ENCODE data around the gene DIDO1.

The DIDO1 gene

GRCh38 chr20:62894261-62894660, 32.0 kb downstream of the DIDO1 start:
- DNase-seq (ENCODE audit: low read depth), result no peak

- DNase-seq (ENCODE audit: low read depth), result no peak
Measured at GRCh38 chr20:62893700-62894099, 32.6 kb downstream of the DIDO1 start.

- no peak for DNase-seq (ENCODE audit: low read depth)
Measured at GRCh38 chr20:62892348-62893304, 33.7 kb downstream of the DIDO1 start.

DNA sequence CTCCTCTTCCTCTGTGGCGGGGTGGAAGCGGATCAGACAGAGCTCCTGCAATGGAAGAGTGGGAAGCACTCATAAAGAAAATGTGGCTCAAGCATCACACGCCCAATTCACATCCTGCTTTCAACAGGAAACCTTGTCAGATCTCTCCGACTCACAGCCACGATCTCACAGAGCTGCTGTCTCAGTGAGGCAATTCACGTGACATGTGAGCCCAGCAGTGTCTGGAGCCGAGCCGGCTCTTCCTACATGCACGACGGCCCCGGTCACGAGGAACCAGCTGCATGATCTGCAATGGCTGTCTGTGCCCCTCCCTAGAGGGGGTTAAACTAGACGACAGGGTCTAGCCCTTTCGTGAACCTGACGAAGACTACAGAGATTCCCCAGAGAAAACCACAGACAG, 35.2 kb downstream of the DIDO1 start:
- no peak for DNase-seq (ENCODE audit: low read depth)

DNA sequence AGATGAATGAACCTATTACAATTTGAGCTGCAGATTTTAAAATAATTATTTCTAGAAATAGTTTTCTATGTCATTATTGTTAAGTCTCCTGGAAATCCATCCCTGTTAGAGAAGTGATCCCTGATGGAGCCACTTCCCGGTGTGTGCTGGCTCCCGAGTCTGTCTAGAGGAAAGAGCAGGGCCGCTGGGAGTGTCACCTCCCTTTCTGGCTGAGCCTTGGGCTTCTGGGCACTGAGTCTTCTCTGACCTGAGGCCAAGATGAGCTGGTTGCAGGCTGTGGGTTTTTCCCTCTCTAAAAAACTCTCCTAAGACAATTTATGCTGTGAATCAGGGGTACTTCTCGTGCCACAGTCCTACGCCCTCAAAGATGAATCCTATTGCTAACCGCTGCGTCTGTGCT, 35.9 kb downstream of the DIDO1 start:
- no peak for DNase-seq (ENCODE audit: low read depth)

DNA sequence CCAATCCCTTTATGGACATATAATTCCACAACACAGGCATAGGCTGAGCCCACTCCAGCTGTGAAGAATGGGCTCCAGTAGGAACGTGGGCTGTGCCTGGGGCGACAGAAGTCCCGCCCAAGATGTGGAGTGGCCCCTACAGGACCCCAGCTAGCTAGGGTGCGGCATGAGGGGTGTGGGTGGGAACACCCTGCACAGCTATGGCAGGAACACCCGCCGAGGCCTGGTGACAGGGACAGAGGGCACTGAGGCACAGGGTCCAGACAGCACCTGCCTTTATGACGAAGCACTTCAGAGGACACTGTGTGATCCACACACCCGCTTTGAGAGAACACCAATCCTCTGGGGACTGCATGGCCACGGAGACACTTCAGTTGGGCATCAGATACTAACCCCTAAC, 36.4 kb downstream of the DIDO1 start:
- DNase-seq (ENCODE audit: low read depth), result no peak

GRCh38 chr20:62889411-62889810, 36.9 kb downstream of the DIDO1 start:
- DNase-seq (ENCODE audit: low read depth), result no peak

DNA sequence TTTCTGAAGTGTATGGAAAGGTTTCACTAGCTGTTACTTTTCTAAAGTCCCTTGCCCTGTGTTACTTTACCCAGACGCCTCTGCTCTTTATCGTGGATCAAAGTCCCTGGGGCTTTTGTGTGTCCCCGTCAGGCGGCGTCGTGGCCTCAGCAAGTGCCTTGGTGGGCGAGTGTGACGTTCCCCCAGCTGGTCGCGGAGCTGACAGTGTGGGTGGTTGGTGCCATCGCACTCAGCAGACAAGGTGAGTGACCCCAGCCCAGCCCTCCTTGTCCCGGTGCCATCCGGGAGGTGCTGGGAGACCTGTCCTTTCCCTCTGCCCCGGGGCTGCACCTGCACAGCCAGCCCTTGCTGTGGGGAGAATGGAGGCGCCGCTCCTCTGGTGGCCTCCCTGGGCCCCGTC, 37.4 kb downstream of the DIDO1 start:
- no peak for DNase-seq (ENCODE audit: low read depth)

- DNase-seq (ENCODE audit: low read depth), result no peak
Measured at GRCh38 chr20:62888406-62888805, 37.9 kb downstream of the DIDO1 start.

DNA sequence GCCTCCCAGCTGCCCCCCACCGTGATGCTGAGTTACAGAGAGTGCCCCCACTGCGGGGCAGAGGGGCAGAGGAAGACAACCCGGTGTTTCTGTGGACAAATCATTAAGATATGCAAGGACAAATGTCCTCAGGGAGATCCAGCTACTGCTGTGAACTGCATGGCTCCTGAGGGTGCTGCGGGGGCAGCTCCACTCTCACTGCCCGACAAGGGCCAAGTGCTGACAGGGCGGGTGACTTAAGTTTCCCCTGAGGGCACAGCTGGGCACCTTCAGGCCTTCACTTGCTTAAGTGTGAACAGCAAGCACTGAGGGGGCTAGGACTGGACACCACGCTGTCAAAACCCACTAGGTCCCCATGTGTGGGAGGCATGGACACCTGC, 38.5 kb downstream of the DIDO1 start:
- no peak for DNase-seq (ENCODE audit: low read depth)

DNA sequence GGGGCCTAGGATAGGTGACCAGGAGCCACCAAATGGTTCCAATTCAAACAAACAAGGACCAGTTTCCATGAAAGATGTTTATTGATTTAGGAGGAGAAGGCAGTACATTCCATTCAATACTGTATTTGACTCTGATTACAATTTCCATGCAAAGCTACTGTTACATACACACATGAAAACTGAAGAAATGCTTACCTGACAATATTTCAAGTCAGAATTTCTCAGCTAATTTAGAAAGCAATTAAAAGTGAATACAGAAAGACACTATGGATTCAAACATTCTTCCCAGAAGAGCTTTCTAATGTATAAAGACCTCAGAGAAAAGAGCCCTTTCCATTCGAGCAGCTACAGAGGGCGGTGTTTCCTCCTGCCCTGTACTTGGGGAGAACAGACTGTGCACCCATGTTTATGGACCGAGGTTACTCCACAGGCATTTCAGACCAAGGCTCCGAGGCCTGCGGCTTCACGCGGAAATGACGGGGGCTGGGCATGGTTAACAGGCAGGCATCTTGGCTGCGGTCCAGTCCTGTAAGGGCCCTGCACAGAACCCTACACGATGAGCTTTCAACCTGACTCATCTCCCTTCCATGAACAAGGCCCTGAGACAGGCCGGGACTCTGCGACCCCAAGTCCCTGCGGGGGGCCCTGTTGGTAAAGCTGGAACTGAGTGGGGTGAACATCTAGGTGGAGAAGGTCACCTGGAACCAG, 39.0 kb downstream of the DIDO1 start:
- no peak for DNase-seq (ENCODE audit: low read depth)

GRCh38 chr20:62886709-62887058, 39.6 kb downstream of the DIDO1 start:
- no peak for DNase-seq (ENCODE audit: low read depth)

DNA sequence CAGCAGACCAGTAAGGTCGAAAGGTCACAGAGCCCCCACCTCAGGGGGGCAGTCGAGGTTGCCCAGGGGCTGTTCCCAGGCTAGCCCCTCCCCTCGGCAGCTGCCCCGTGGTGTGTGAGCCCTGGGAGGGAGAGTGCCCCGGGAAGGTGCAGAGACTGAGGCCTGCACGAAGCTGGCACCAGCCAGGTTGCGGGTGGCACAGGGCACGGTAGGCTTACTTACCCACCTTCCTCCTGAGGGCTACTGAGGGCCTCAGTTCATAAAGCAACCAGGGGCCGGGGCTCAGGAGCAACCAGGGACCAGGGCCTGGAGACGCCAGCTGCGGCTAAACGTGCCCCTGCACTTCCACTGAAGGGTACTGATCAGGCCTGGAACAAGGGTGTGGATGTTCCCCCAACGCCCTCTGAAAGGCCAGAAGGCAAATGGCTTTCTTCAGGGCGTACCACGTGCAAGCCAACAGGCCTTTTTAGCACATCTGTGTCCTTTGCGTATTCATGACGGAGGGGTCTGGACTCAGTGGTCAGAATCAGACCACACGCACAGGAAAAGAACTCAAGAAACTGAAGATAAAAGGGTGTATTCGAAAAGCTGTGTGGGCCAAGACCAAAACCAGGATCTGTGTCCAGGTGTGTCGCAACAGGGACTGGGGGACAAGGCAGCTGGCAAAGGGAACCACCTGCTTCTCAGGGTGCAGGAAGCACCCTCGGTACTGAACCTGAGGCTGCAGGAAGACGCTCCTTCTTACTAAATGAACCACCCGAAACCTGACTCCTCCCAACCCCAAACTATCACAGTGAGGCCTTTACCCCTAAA, 40.2 kb downstream of the DIDO1 start:
- DNase-seq (ENCODE audit: low read depth), result no peak

DNA sequence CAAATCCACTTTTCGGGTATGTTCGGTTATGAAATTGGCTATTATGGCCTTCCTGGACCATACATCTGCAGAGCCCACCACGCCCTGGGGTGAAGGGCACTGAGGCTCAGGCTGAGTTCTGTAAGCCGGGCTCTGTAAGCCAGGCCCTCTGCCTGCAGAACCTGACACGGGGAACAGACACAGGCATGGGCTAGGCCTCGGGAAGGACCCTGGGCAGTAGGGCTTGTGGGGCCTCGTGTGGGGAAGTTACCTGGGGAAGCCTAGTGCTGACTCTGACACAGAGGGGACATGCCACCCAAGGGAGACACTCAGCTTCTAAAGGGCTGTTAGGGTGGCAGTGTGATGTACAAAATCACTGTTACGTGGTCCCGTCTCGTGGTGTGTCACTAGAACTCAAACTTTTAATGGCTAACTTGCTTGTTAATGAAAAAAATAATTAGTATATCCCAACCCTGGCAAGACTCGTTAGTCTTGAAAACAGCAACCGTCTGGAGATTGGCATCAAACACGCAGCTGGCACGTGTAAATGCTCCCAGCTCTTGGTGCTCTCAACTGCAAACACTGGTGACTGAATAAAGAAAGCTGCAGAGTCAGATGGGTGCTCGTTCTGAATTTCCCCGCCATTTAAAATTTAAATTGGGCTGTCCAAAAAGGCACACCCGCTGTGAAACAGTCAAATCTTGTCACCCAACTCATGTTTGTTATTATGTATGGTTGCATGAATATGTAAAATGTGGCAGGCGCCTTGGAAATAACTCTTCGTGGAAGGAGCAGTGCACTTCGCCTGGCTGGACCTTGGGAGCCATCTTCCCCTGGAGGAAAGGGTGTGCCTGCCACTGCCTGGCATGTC, 41.0 kb downstream of the DIDO1 start:
- DNase-seq (ENCODE audit: low read depth), result no peak

DNA sequence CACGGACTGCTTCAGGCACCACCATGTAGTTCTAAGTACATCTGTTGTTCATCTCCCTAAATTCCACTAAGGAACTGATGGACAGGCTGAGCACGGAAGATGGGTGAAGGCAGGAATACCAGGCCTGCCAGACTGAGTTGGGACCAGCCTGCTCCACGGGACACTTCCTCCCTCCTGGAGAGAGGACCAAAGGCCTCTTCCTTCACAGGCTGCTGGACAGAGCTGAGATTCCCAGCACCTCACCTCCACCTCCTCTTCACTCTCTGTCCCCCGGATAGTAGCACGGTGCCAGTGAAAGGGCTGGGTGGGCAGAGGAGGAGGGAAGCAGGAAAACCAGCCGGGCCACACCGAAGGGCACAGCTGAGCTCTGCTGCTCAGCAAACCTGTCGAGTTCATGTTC, 41.7 kb downstream of the DIDO1 start:
- no peak for DNase-seq (ENCODE audit: low read depth)

DNA sequence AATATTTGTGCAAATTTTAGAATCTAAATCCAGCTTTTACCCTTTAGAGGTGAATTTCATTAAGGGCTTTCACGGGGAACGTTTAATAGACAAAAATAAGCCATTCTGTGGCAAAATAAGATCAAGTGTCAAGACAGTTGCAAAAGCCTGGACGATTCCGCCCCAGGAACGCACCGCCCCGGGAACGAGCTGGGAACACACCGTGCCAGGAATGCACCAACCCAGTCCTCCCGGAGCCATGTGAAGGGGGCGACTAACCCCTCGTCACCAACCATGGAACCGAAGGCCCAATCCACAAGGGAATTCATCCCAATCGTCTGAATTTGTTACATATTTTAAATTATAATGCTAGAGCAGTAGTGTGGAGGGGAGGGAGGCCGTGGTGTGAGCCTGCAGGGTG, 43.9 kb downstream of the DIDO1 start:
- no peak for DNase-seq (ENCODE audit: low read depth)

DNA sequence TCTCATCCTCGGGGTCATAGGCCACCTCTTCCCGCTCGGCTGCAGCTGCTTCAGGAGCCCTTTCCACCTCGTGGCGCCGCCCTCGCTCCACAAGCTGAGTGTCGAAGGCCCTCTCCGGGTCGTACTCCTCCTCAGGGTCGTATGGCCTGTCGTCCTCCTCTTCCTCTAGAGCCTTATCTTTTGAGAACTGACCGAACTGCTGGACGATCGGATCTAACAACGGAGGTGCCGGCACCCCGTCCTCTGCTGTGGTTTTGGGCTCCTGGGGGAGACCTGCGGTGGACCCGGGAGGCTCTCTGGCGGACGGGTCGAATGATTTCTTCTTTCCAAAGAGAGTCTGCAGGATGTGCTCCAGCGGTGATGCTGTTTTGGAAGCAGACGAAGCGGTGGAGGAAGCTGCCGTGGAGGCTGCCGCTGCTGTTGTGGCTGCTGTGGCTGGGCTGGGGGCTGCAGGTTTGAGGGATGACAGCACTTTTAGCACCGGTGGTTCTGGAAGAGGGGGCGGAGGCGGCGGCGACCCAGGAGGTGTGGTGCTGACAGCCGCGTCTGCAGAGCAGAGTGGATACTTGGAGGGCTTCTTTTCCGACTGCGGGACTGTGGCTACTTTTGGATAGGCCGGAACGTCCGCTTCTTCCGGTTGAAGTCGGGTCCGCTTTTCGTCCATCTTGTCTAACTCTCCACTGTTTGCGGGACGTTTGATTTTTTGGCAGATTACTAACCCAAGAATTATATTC, 44.5 kb downstream of the DIDO1 start:
- DNase-seq (ENCODE audit: low read depth), result no peak

DNA sequence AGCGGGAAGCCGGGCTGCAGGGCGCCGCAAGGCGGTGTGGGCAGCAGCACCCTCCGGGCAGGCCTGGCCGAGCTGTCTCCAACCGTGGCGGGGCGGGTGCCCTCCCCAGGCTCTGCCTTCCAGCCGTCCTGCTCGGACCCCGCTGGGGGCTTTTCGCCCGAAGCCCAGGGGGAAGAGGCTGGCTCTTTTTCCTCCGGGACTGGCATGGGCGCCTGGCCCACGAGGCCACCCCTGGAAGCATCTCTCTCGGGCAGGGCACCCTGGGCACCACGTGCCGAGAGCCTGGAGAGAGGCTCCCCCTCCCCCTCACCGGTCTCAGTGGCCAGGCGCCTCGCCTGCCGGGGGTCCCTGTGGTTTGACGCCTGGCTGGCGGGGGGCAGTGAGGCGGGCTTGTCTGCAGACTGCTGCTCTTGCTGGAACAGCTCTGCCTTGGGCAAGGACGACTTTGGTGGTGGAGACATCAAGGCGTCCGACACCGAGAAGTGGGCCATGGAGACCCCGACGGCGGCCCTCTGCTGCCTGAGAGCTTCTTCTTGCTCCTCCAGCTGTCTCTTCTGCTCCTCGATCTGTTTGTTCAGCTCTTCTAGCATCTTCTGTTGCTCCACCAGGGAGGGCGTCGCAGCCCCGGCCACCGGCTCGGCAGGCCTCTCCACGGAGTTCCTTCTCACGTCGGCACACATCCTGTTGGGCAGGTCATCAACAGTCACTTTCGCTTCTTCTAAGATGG, 45.2 kb downstream of the DIDO1 start:
- no peak for DNase-seq (ENCODE audit: low read depth)

GRCh38 chr20:62880147-62880934, 46.0 kb downstream of the DIDO1 start:
- no peak for DNase-seq (ENCODE audit: low read depth)

All from activated T-cell treated with anti-CD3 and anti-CD28 coated beads for 48 hours (primary cell).